ENCODE measurements around the gene ATXN1. TPM values are rescaled to one million over a fixed set of nuclear protein-coding genes. Genes with fewer than 3 reads are reported as not detected.

Gene ATXN1
- total RNA-seq, 1 experiment from 2014 or later = 25.6 TPM

GRCh38 chr6:16548121-16548520 is 213.1 kb downstream of the ATXN1 start:
- CTCF ChIA-PET = no interaction called here
- Histone ChIP-seq H3K27ac (ENCODE audit: low read depth, low read length, poor library complexity, severe bottlenecking) (no peak overlapping the region), H3K4me1 (ENCODE audit: insufficient read depth, low read length, poor library complexity, severe bottlenecking) (no peaks in the 10 kb centered on the region), H3K4me3 (ENCODE audit: low read depth, low read length, poor library complexity, severe bottlenecking) (no peak overlapping the region), H3K27me3 (replicated peaks; ENCODE audit: insufficient read depth, low read depth, low read length, poor library complexity) (no peaks in the 10 kb centered on the region), H3K36me3 (ENCODE audit: insufficient read depth, low read length, poor library complexity, severe bottlenecking) (no peaks in the 10 kb centered on the region), H3K9me3 (ENCODE audit: low read depth, low read length, poor library complexity, severe bottlenecking) (no peaks in the 10 kb centered on the region)
- BruUV-seq (replicated peaks) = no TSS peak
- TF ChIP-seq, protein P1, sequence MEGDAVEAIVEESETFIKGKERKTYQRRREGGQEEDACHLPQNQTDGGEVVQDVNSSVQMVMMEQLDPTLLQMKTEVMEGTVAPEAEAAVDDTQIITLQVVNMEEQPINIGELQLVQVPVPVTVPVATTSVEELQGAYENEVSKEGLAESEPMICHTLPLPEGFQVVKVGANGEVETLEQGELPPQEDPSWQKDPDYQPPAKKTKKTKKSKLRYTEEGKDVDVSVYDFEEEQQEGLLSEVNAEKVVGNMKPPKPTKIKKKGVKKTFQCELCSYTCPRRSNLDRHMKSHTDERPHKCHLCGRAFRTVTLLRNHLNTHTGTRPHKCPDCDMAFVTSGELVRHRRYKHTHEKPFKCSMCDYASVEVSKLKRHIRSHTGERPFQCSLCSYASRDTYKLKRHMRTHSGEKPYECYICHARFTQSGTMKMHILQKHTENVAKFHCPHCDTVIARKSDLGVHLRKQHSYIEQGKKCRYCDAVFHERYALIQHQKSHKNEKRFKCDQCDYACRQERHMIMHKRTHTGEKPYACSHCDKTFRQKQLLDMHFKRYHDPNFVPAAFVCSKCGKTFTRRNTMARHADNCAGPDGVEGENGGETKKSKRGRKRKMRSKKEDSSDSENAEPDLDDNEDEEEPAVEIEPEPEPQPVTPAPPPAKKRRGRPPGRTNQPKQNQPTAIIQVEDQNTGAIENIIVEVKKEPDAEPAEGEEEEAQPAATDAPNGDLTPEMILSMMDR (conservative IDR thresholded peaks at IDR 0.05; ENCODE audit: low read depth, low read length) = no peak
- no peak for TF ChIP-seq EZH2 (IDR thresholded peaks at IDR 0.05; ENCODE audit: borderline replicate concordance, low read depth, low read length, poor library complexity, severe bottlenecking)
- intact Hi-C loops (cut with micrococcal nuclease; ENCODE audit: unreplicated experiment) = no loop called here
- DNase-seq (ENCODE audit: low spot score) = no peak
- POLR2A ChIA-PET (ENCODE audit: low non-redundant PET) = no interaction called here

DNA sequence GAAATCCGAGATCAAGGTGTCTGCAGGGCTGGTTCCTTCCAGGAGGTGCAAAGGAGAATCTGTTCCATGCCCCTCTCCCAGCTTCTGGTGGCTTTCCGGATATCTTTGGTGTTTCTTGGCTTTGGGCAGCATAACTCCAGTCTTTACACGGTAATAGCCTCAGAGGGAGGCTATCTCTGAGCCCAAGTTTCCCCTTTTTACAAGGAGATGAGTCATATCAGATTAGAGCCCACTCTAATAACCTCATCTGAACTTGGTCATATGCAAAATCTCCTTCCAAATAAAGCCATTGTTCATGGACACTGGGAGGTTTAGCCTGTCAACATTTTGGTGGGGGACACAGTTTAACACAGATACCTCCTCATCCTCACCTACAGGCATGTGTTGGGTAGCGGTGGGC is 213.7 kb downstream of the ATXN1 start:
- DNase-seq (ENCODE audit: low spot score) = no peak

DNA sequence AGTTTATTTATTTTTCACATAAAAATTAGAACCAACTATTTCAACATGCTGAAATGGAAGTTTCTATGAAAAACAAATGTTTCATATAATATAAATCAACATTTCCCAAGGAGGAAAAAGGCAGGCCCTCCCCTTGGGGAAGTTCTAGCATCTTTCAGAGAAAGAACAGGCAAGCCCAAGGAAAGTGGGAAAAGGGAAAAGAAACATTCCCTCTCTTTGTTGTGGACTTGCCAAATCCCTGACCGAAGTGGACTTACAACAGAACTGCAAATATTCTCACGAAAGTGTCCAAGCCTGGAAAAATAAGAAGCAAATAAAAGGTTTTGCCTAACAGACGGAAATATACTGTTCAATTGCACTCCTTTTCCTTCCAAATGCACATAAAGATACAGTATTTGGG is 214.4 kb downstream of the ATXN1 start:
- Histone ChIP-seq H3K4me3 (ENCODE audit: low read depth, low read length, poor library complexity, severe bottlenecking) (no peak overlapping the region), H3K4me1 (ENCODE audit: insufficient read depth, low read length, poor library complexity, severe bottlenecking) (no peaks in the 10 kb centered on the region), H3K9me3 (ENCODE audit: low read depth, low read length, poor library complexity, severe bottlenecking) (no peaks in the 10 kb centered on the region), H3K36me3 (ENCODE audit: insufficient read depth, low read length, poor library complexity, severe bottlenecking) (no peaks in the 10 kb centered on the region), H3K27me3 (replicated peaks; ENCODE audit: insufficient read depth, low read depth, low read length, poor library complexity) (no peaks in the 10 kb centered on the region), H3K27ac (ENCODE audit: low read depth, low read length, poor library complexity, severe bottlenecking) (no peak overlapping the region)
- no TSS peak for BruUV-seq (replicated peaks)
- intact Hi-C loops (cut with micrococcal nuclease; ENCODE audit: unreplicated experiment) = no loop called here
- POLR2A ChIA-PET (ENCODE audit: low non-redundant PET) = no interaction called here
- TF ChIP-seq, protein P1 (conservative IDR thresholded peaks at IDR 0.05; ENCODE audit: low read depth, low read length) = no peak
- TF ChIP-seq EZH2 (IDR thresholded peaks at IDR 0.05; ENCODE audit: borderline replicate concordance, low read depth, low read length, poor library complexity, severe bottlenecking) = no peak
- DNase-seq (ENCODE audit: low spot score) = no peak
- CTCF ChIA-PET = no interaction called here

More for the DNA sequence above, 213.7 kb downstream of the ATXN1 start:
- no peaks in the 10 kb centered on the region for H3K4me1 ChIP-seq (ENCODE audit: insufficient read depth, low read length, poor library complexity, severe bottlenecking)
- no peak overlapping the region for H3K4me3 ChIP-seq (ENCODE audit: low read depth, low read length, poor library complexity, severe bottlenecking)
- no peak overlapping the region for H3K27ac ChIP-seq (ENCODE audit: low read depth, low read length, poor library complexity, severe bottlenecking)
- no TSS peak for BruUV-seq (replicated peaks)
- no peaks in the 10 kb centered on the region for H3K27me3 ChIP-seq (replicated peaks; ENCODE audit: insufficient read depth, low read depth, low read length, poor library complexity)
- H3K9me3 ChIP-seq (ENCODE audit: low read depth, low read length, poor library complexity, severe bottlenecking) = no peaks in the 10 kb centered on the region
- TF ChIP-seq, protein P1 (conservative IDR thresholded peaks at IDR 0.05; ENCODE audit: low read depth, low read length) = no peak
- no peak for TF ChIP-seq EZH2 (IDR thresholded peaks at IDR 0.05; ENCODE audit: borderline replicate concordance, low read depth, low read length, poor library complexity, severe bottlenecking)
- CTCF ChIA-PET = no interaction called here
- intact Hi-C loops (cut with micrococcal nuclease; ENCODE audit: unreplicated experiment) = no loop called here
- POLR2A ChIA-PET (ENCODE audit: low non-redundant PET) = no interaction called here
- no peaks in the 10 kb centered on the region for H3K36me3 ChIP-seq (ENCODE audit: insufficient read depth, low read length, poor library complexity, severe bottlenecking)
